IMR-90 (cell line): ENCODE measurements around the gene SLC24A3. TPM values are rescaled to one million over a fixed set of nuclear protein-coding genes. Genes with fewer than 3 reads are reported as not detected.

ENCODE experiments used
- ATAC-seq: fragments of 200-7000 bp; cut with Tn5 transposase; 2 replicates; pipeline ENCODE4 v1.9.1; 2020; ENCODE audit warnings: low read depth, mild to moderate bottlenecking, moderate library complexity
- BruUV-seq: library from RNA; stranded (reverse); fragments of 400-500 nt; replicated peaks from 2 replicates; lab custom pipeline; 2021; lab: Mats Ljungman, UMichigan
- CTCF ChIA-PET: fragments of 300-600 bp; formaldehyde crosslinking; extraction: SDS; loops from one replicate; lab custom pipeline; 2021; ENCODE audit warnings: antibody characterized with exemption; lab: Yijun Ruan, JAX
- POLR2A ChIA-PET: fragments of 300-600 bp; sonication (Branson Sonifier 250); formaldehyde crosslinking; loops from one replicate; lab custom pipeline; 2022; ENCODE audit warnings: antibody characterized with exemption; ENCODE audit not compliant: unreplicated experiment; lab: Charles Lee
- DNase-seq: peaks from one replicate; pipeline ENCODE4 v3.0.0; 2013
- H2AFZ ChIP-seq: replicated peaks from 2 replicates; pipeline ENCODE3; 2013; ENCODE audit warnings: low read length, mild to moderate bottlenecking; ENCODE audit not compliant: poor library complexity
- H2AK5ac ChIP-seq: 2 replicates; pipeline ENCODE4 v1.6.1; 2013; ENCODE audit warnings: low read depth, low read length, inconsistent platforms
- H2AK9ac ChIP-seq: replicated peaks from 2 replicates; pipeline ENCODE3; 2013; ENCODE audit warnings: mild to moderate bottlenecking, low read depth, low read length, moderate library complexity; ENCODE audit not compliant: poor library complexity
- H2BK120ac ChIP-seq: 2 replicates; pipeline ENCODE4 v1.6.1; 2013; ENCODE audit warnings: low read depth, low read length, inconsistent platforms
- H2BK15ac ChIP-seq: 3 replicates; pipeline ENCODE4 v1.6.1; 2013; ENCODE audit warnings: low read depth, low read length, inconsistent platforms
- H2BK20ac ChIP-seq: 2 replicates; pipeline ENCODE4 v1.6.1; 2013; ENCODE audit warnings: low read depth, mild to moderate bottlenecking, inconsistent platforms, low read length, moderate library complexity
- H2BK5ac ChIP-seq: 2 replicates; pipeline ENCODE4 v1.6.1; 2013; ENCODE audit warnings: mild to moderate bottlenecking, low read depth, low read length, inconsistent platforms; ENCODE audit not compliant: poor library complexity, severe bottlenecking
- H3K14ac ChIP-seq: replicated peaks from 2 replicates; pipeline ENCODE4 v1.6.1; 2013; ENCODE audit warnings: low read depth, low read length, inconsistent platforms
- H3K18ac ChIP-seq: 2 replicates; pipeline ENCODE4 v1.6.1; 2013; ENCODE audit warnings: low read depth, low read length, control low read depth
- H3K23ac ChIP-seq: 2 replicates; pipeline ENCODE4 v1.6.1; 2013; ENCODE audit warnings: low read depth, low read length, inconsistent platforms
- H3K27ac ChIP-seq: 2 replicates; pipeline ENCODE4 v1.5.1; 2013; ENCODE audit warnings: mild to moderate bottlenecking, control low read depth, low read length; ENCODE audit not compliant: insufficient read depth
- H3K27me3 ChIP-seq: 2 replicates; pipeline ENCODE4 v1.6.1; 2013; ENCODE audit warnings: low read length; ENCODE audit not compliant: control insufficient read depth, insufficient read depth
- H3K36me3 ChIP-seq: 2 replicates; pipeline ENCODE4 v1.6.1; 2013; ENCODE audit warnings: low read length, mixed read lengths; ENCODE audit not compliant: control insufficient read depth, insufficient read depth
- H3K4ac ChIP-seq: 2 replicates; pipeline ENCODE4 v1.6.1; 2013; ENCODE audit warnings: low read depth, low read length, inconsistent platforms
- H3K4me1 ChIP-seq: 2 replicates; pipeline ENCODE4 v1.6.1; 2013; ENCODE audit warnings: low read length, mixed read lengths; ENCODE audit not compliant: control insufficient read depth, insufficient read depth
- H3K4me2 ChIP-seq: 2 replicates; pipeline ENCODE4 v1.6.1; 2013; ENCODE audit warnings: low read depth, mild to moderate bottlenecking, control low read depth, low read length, moderate library complexity
- H3K4me3 ChIP-seq: 2 replicates; pipeline ENCODE4 v1.5.1; 2013; ENCODE audit warnings: low read depth, mild to moderate bottlenecking, control low read depth, low read length, moderate library complexity; ENCODE audit not compliant: insufficient read depth
- H3K56ac ChIP-seq: 2 replicates; pipeline ENCODE4 v1.6.1; 2013; ENCODE audit warnings: low read length, inconsistent platforms; ENCODE audit not compliant: insufficient read depth; ENCODE audit errors: extremely low read depth
- H3K79me1 ChIP-seq, 2 experiments: 2 replicates each; pipeline ENCODE4 v1.6.1; 2013; ENCODE audit warnings: low read length in 2 of 2, inconsistent platforms in 1 of 2, low read depth in 1 of 2
- H3K9ac ChIP-seq: 2 replicates; pipeline ENCODE4 v1.6.1; 2013; ENCODE audit warnings: low read depth, low read length, control low read depth
- H3K9me1 ChIP-seq: 2 replicates; pipeline ENCODE4 v1.6.1; 2013; ENCODE audit warnings: low read length, inconsistent platforms; ENCODE audit not compliant: insufficient read depth
- H3K9me3 ChIP-seq: 2 replicates; pipeline ENCODE4 v1.6.1; 2013; ENCODE audit warnings: low read length; ENCODE audit not compliant: control insufficient read depth, insufficient read depth
- H4K20me1 ChIP-seq: 2 replicates; pipeline ENCODE4 v1.6.1; 2013; ENCODE audit warnings: low read length, inconsistent platforms; ENCODE audit not compliant: insufficient read depth
- H4K5ac ChIP-seq: 2 replicates; pipeline ENCODE4 v1.6.1; 2013; ENCODE audit warnings: mild to moderate bottlenecking, low read depth, low read length, control low read depth
- H4K8ac ChIP-seq, 2 experiments: 2 replicates each; pipeline ENCODE4 v1.6.1; 2013; ENCODE audit warnings: low read depth in 2 of 2, low read length in 2 of 2, control low read depth in 1 of 2, inconsistent platforms in 1 of 2
- H4K91ac ChIP-seq: 2 replicates; pipeline ENCODE4 v1.6.1; 2013; ENCODE audit warnings: low read depth, low read length, inconsistent platforms; ENCODE audit not compliant: insufficient read depth
- CHD1 ChIP-seq: IDR thresholded peaks from 2 replicates; pipeline ENCODE4 v1.6.1; 2012; ENCODE audit warnings: low read depth, low read length, improper control_type of control experiment
- CTCF ChIP-seq: conservative IDR thresholded peaks from 2 replicates; pipeline ENCODE4 v1.5.1; 2012; ENCODE audit warnings: mild to moderate bottlenecking, low read depth, low read length, improper control_type of control experiment
- MAFK ChIP-seq: IDR thresholded peaks from 2 replicates; pipeline ENCODE4 v1.6.1; 2012; ENCODE audit warnings: low read depth, low read length, improper control_type of control experiment
- MAZ ChIP-seq: IDR thresholded peaks from 2 replicates; pipeline ENCODE4 v1.6.1; 2012; ENCODE audit warnings: low read depth, mild to moderate bottlenecking, low read length, improper control_type of control experiment, moderate library complexity, borderline replicate concordance
- MXI1 ChIP-seq: IDR thresholded peaks from 2 replicates; pipeline ENCODE4 v1.6.1; 2012; ENCODE audit warnings: low read depth, mild to moderate bottlenecking, low read length, moderate library complexity, borderline replicate concordance
- NFE2L2 ChIP-seq: fragments of 150-350 bp; IDR thresholded peaks from 2 replicates; pipeline ENCODE4 v1.6.1; 2016; ENCODE audit warnings: low read depth, mild to moderate bottlenecking, low read length
- POLR2A ChIP-seq: IDR thresholded peaks from 2 replicates; pipeline ENCODE4 v1.6.1; 2012; ENCODE audit warnings: mild to moderate bottlenecking, low read depth, low read length
- RAD21 ChIP-seq: IDR thresholded peaks from 2 replicates; pipeline ENCODE4 v1.6.1; 2012; ENCODE audit warnings: low read length, improper control_type of control experiment
- WGBS, 2 experiments: methylation state at CpG; one replicate each; pipeline versions ENCODE4 v1.1.5 to v1.1.7; 2013; ENCODE audit warnings: missing lambda C conversion rate in 2 of 2; ENCODE audit not compliant: insufficient read length in 1 of 2; ENCODE audit errors: extremely low coverage in 2 of 2; 5-methylcytosine and 5-hydroxymethylcytosine counted together
- dilution Hi-C: fragments of 300-500 bp; cut with HindIII; formaldehyde crosslinking; loops from one replicate; pipeline ENCODE4 v1.14.3; 2018; ENCODE audit warnings: low sequenced_read_pairs; ENCODE audit not compliant: unreplicated experiment
- in situ Hi-C: fragments of 300-500 bp; cut with MboI; formaldehyde crosslinking; loops from 3 replicates; pipeline ENCODE4 v1.14.3; 2019; ENCODE audit warnings: low sequenced_read_pairs, inconsistent platforms, mixed read lengths
- intact Hi-C: fragments of 100-400 bp; cut with micrococcal nuclease; formaldehyde crosslinking; loops from 2 replicates; pipeline ENCODE4 v1.10.0; 2022
- polyA plus RNA-seq, 3 experiments: library from polyadenylated mRNA; depleted of rRNA; stranded (reverse); fragments of >200 nt; gene quantifications; 2 replicates each; pipeline ENCODE4 v1.2.3, GENCODE V29; 2012; ENCODE audit warnings: low replicate concordance in 1 of 3
- total RNA-seq: library from RNA; depleted of rRNA; stranded (reverse); fragments of >200 nt; gene quantifications from 2 replicates; pipeline ENCODE4 v1.2.3, GENCODE V29; 2012
- TF ChIP-seq, protein P1 (sequence below): fragments of 150-350 bp; IDR thresholded peaks from 2 replicates; pipeline ENCODE4 v1.6.1; 2016; ENCODE audit warnings: low read depth, mild to moderate bottlenecking, low read length, moderate library complexity, borderline replicate concordance

SLC24A3 gene
- total and polyA plus RNA-seq, 2 of the 4 experiments (the other 2 are of a cell fraction), result not detected

DNA sequence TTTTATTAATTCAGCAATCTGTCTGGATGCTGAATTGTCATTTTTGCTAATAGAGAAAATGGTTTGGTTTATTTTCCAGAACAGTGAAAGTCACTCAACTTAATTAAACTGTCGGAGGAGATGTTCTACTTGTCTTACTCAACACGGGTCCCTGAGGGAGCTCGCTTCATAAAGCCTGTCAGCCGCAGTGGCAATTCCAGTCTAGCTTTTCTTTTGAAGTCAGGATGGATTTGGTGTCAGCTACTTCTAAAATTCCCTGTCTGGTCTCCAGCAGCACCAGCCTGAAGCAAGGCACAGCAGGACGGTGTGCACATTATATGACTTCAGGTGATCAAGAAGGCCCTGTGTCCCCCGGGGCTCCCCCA is 261.5 kb downstream of the SLC24A3 start:
- H4K20me1 ChIP-seq, result no peaks in the 10 kb centered on the region
- no peaks in the 10 kb centered on the region for H3K36me3 ChIP-seq
- TF ChIP-seq, protein P1, sequence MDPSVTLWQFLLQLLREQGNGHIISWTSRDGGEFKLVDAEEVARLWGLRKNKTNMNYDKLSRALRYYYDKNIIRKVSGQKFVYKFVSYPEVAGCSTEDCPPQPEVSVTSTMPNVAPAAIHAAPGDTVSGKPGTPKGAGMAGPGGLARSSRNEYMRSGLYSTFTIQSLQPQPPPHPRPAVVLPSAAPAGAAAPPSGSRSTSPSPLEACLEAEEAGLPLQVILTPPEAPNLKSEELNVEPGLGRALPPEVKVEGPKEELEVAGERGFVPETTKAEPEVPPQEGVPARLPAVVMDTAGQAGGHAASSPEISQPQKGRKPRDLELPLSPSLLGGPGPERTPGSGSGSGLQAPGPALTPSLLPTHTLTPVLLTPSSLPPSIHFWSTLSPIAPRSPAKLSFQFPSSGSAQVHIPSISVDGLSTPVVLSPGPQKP, result no peak
- TF ChIP-seq CTCF (no peak), CHD1 (no peak), MAZ (no peak), MXI1 (no peak), MAFK (no peak), POLR2A (no peak), RAD21 (no peak), NFE2L2 (no peak)
- no peaks in the 10 kb centered on the region for H3K9me1 ChIP-seq
- WGBS, 2 experiments, result no CpG with 5 or more reads among the region's 6 CpGs
- no peak overlapping the region for H3K27ac ChIP-seq
- H3K14ac ChIP-seq, result no peak overlapping the region
- H3K4me2 ChIP-seq, result no peak overlapping the region
- no peak overlapping the region for H2BK120ac ChIP-seq
- in situ Hi-C loops, result no loop called here
- no TSS peak for BruUV-seq
- no peak overlapping the region for H2BK15ac ChIP-seq
- H2BK5ac ChIP-seq, result no peak overlapping the region
- ATAC-seq, result no peak
- no peak overlapping the region for H3K9ac ChIP-seq
- no peak overlapping the region for H2AK9ac ChIP-seq
- no peak overlapping the region for H4K91ac ChIP-seq
- H3K23ac ChIP-seq, result no peak overlapping the region
- no peak for DNase-seq
- no peak overlapping the region for H2AFZ ChIP-seq
- no peaks in the 10 kb centered on the region for H3K79me1 ChIP-seq
- H3K27me3 ChIP-seq, result no peaks in the 10 kb centered on the region; the same call in 1 of the 2 replicates
- H3K18ac ChIP-seq, result no peak overlapping the region
- H3K4me1 ChIP-seq, result no peaks in the 10 kb centered on the region
- no peak overlapping the region for H3K4ac ChIP-seq
- POLR2A ChIA-PET, result no interaction called here
- H3K56ac ChIP-seq, result no peak overlapping the region
- H3K9me3 ChIP-seq, result no peaks in the 10 kb centered on the region
- no peak overlapping the region for H4K5ac ChIP-seq
- no peak overlapping the region for H2BK20ac ChIP-seq
- intact Hi-C loops, result no loop called here
- dilution Hi-C loops, result no loop called here
- no peak overlapping the region for H4K8ac ChIP-seq
- no peak overlapping the region for H3K4me3 ChIP-seq
- CTCF ChIA-PET, result no interaction called here
- no peak overlapping the region for H2AK5ac ChIP-seq
